Ectodermal cell (in vitro differentiated cells): ENCODE results near the gene GALNT2.

Experiments
- H3K27ac ChIP-seq: 2 replicates; pipeline ENCODE4 v1.7.0; 2013; ENCODE audit warnings: mild to moderate bottlenecking, low read depth, low read length; ENCODE audit not compliant: insufficient read depth, poor library complexity, severe bottlenecking
- H3K27me3 ChIP-seq: 2 replicates; pipeline ENCODE4 v1.7.0; 2013; ENCODE audit warnings: mild to moderate bottlenecking, low read length; ENCODE audit not compliant: insufficient read depth, control insufficient read depth, poor library complexity, severe bottlenecking
- H3K36me3 ChIP-seq: one replicate; pipeline ENCODE4 v1.7.0; 2013; ENCODE audit warnings: low read length; ENCODE audit not compliant: control insufficient read depth, insufficient read depth
- H3K4me1 ChIP-seq: one replicate; pipeline ENCODE4 v1.7.0; 2013; ENCODE audit warnings: low read length; ENCODE audit not compliant: control insufficient read depth, insufficient read depth
- H3K4me3 ChIP-seq: 2 replicates; pipeline ENCODE4 v1.7.0; 2013; ENCODE audit warnings: low read depth, low read length, control low read depth; ENCODE audit not compliant: insufficient read depth
- H3K9me3 ChIP-seq: 2 replicates; pipeline ENCODE4 v1.7.0; 2013; ENCODE audit warnings: mild to moderate bottlenecking, low read length, moderate library complexity; ENCODE audit not compliant: control insufficient read depth
- WGBS, 2 experiments: methylation state at CpG; one replicate each; pipeline ENCODE4 v1.1.7; 2013; ENCODE audit warnings: missing lambda C conversion rate in 2 of 2; 5-methylcytosine and 5-hydroxymethylcytosine counted together

GALNT2 gene

GRCh38 chr1:230121950-230122349 lies 54.9 kb downstream of the GALNT2 start:
- Histone ChIP-seq H3K4me3 (no peak overlapping the region), H3K27ac (no peak overlapping the region), H3K9me3 (no peaks in the 10 kb centered on the region), H3K4me1 (peaks cover 15% of the 10 kb centered on the region), H3K36me3 (no peaks in the 10 kb centered on the region), H3K27me3 (no peaks in the 10 kb centered on the region)
- WGBS, 2 experiments = 95 to 97% methylated on average over 4 of the region's 4 CpGs

- H3K4me1 ChIP-seq = peaks cover 21% of the 10 kb centered on the region
- H3K4me3 ChIP-seq = no peak overlapping the region
- H3K9me3 ChIP-seq = no peaks in the 10 kb centered on the region
- WGBS, 2 experiments = 93 to 95% methylated on average over 15 of the region's 16 CpGs
- no peaks in the 10 kb centered on the region for H3K36me3 ChIP-seq
- H3K27ac ChIP-seq = no peak overlapping the region
- no peaks in the 10 kb centered on the region for H3K27me3 ChIP-seq
Observed at GRCh38 chr1:230122366-230123279, 55.6 kb downstream of the GALNT2 start.

GRCh38 chr1:230123280-230124185 lies 56.5 kb downstream of the GALNT2 start:
- Histone ChIP-seq H3K4me1 (peaks cover 28% of the 10 kb centered on the region), H3K36me3 (no peaks in the 10 kb centered on the region), H3K4me3 (no peak overlapping the region), H3K9me3 (no peaks in the 10 kb centered on the region), H3K27me3 (no peaks in the 10 kb centered on the region), H3K27ac (no peak overlapping the region)
- 93 to 94% methylated on average over 12 to 13 of the region's 13 CpGs for WGBS, 2 experiments

- Histone ChIP-seq H3K27me3 (no peaks in the 10 kb centered on the region), H3K36me3 (no peaks in the 10 kb centered on the region), H3K4me3 (no peak overlapping the region), H3K4me1 (peaks cover 30% of the 10 kb centered on the region), H3K27ac (no peak overlapping the region), H3K9me3 (no peaks in the 10 kb centered on the region)
- WGBS, 2 experiments = 92 to 96% methylated on average over 9 of the region's 9 CpGs
Observed at GRCh38 chr1:230124186-230125128, 57.4 kb downstream of the GALNT2 start.

- no peaks in the 10 kb centered on the region for H3K27me3 ChIP-seq
- no peaks in the 10 kb centered on the region for H3K36me3 ChIP-seq
- H3K4me3 ChIP-seq = no peak overlapping the region
- WGBS, 2 experiments = 91 to 94% methylated on average over 6 of the region's 6 CpGs
- H3K27ac ChIP-seq = no peak overlapping the region
- no peaks in the 10 kb centered on the region for H3K9me3 ChIP-seq
- peaks cover 37% of the 10 kb centered on the region for H3K4me1 ChIP-seq
Observed at GRCh38 chr1:230125141-230125540, 58.1 kb downstream of the GALNT2 start.

GRCh38 chr1:230125640-230126528 lies 58.8 kb downstream of the GALNT2 start:
- Histone ChIP-seq H3K4me1 (peaks cover 40% of the 10 kb centered on the region), H3K4me3 (no peak overlapping the region), H3K9me3 (no peaks in the 10 kb centered on the region), H3K36me3 (no peaks in the 10 kb centered on the region), H3K27me3 (no peaks in the 10 kb centered on the region), H3K27ac (no peak overlapping the region)
- WGBS, 2 experiments = 88 to 89% methylated on average over 10 of the region's 10 CpGs

GRCh38 chr1:230126529-230127104 lies 59.6 kb downstream of the GALNT2 start:
- Histone ChIP-seq H3K36me3 (no peaks in the 10 kb centered on the region), H3K4me3 (no peak overlapping the region), H3K9me3 (no peaks in the 10 kb centered on the region), H3K27me3 (no peaks in the 10 kb centered on the region), H3K4me1 (peaks cover 40% of the 10 kb centered on the region), H3K27ac (no peak overlapping the region)
- WGBS, 2 experiments = 77 to 79% methylated on average over 15 of the region's 16 CpGs

GRCh38 chr1:230127105-230128054 lies 60.3 kb downstream of the GALNT2 start:
- no peak overlapping the region for H3K27ac ChIP-seq
- H3K27me3 ChIP-seq = no peaks in the 10 kb centered on the region
- H3K9me3 ChIP-seq = no peaks in the 10 kb centered on the region
- H3K36me3 ChIP-seq = no peaks in the 10 kb centered on the region
- WGBS, 2 experiments = 76% methylated on average over 25 of the region's 25 CpGs
- H3K4me1 ChIP-seq = peaks cover 40% of the 10 kb centered on the region
- no peak overlapping the region for H3K4me3 ChIP-seq
